ENCODE data around the gene RAP1GAP2.

The RAP1GAP2 gene

GRCh38 chr17:2924211-2924610 is 128.0 kb downstream of the RAP1GAP2 start:
- no peak for TF ChIP-seq CTCF (IDR thresholded peaks at IDR 0.05; ENCODE audit: control insufficient read depth, insufficient read depth, low read depth, low read length, missing control alignments)
- DNase-seq (ENCODE audit: low read depth), result no peak
- H3K4me3 ChIP-seq (ENCODE audit: control insufficient read depth, low read depth, low read length), result no peak overlapping the region

- TF ChIP-seq CTCF (IDR thresholded peaks at IDR 0.05; ENCODE audit: control insufficient read depth, insufficient read depth, low read depth, low read length, missing control alignments), result no peak
- no peak for DNase-seq (ENCODE audit: low read depth)
- no peak overlapping the region for H3K4me3 ChIP-seq (ENCODE audit: control insufficient read depth, low read depth, low read length)
Measured at GRCh38 chr17:2925011-2925410, 128.8 kb downstream of the RAP1GAP2 start.

- no peak overlapping the region for H3K4me3 ChIP-seq (ENCODE audit: control insufficient read depth, low read depth, low read length)
- TF ChIP-seq CTCF (IDR thresholded peaks at IDR 0.05; ENCODE audit: control insufficient read depth, insufficient read depth, low read depth, low read length, missing control alignments), result no peak
- DNase-seq (ENCODE audit: low read depth), result no peak
Measured at GRCh38 chr17:2926019-2926650, 129.9 kb downstream of the RAP1GAP2 start.

GRCh38 chr17:2928294-2928890 is 132.2 kb downstream of the RAP1GAP2 start:
- H3K4me3 ChIP-seq (ENCODE audit: control insufficient read depth, low read depth, low read length), result no peak overlapping the region
- no peak for DNase-seq (ENCODE audit: low read depth)
- no peak for TF ChIP-seq CTCF (IDR thresholded peaks at IDR 0.05; ENCODE audit: control insufficient read depth, insufficient read depth, low read depth, low read length, missing control alignments)

- TF ChIP-seq CTCF (IDR thresholded peaks at IDR 0.05; ENCODE audit: control insufficient read depth, insufficient read depth, low read depth, low read length, missing control alignments), result peak; percentile 57
- no peak overlapping the region for H3K4me3 ChIP-seq (ENCODE audit: control insufficient read depth, low read depth, low read length)
- DNase-seq (ENCODE audit: low read depth), result no peak
Measured at GRCh38 chr17:2929881-2930533, 133.8 kb downstream of the RAP1GAP2 start.

GRCh38 chr17:2931876-2932275 is 135.6 kb downstream of the RAP1GAP2 start:
- no peak overlapping the region for H3K4me3 ChIP-seq (ENCODE audit: control insufficient read depth, low read depth, low read length)
- TF ChIP-seq CTCF (IDR thresholded peaks at IDR 0.05; ENCODE audit: control insufficient read depth, insufficient read depth, low read depth, low read length, missing control alignments), result no peak
- no peak for DNase-seq (ENCODE audit: low read depth)
